ENCODE results near the gene ABCA4.
"Not testable (repeated sequence)": the region's sequence is repeated elsewhere in the genome, so short reads cannot be mapped to it uniquely, and the experiment has no call there.

ABCA4 gene

DNA sequence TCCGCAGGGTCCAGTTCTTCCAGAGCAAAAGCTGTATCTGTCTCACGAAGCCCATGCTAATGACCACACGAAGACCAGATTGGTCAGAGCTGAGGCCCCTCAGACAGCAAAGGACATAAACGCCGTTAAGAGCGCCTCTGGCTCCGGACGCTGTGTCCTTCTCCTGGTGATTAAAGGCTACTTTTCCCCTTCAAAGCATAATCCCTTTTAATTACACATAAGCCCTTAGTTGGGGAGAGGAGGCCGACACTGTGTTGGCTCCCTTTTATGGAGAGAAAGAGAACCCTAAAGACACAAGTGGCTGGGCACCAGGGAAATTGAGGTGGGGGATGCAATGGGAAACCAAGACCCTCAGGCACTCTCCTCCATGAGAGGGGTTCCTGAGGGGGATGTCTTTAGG lies at the start of gene ABCA4:
Gene ABCA4 (minus strand): TSS at position 158 of the 400 bp plus-strand sequence. CDS start 103 bp downstream, at position 55.
- no peak within 1 kb of the TSS for H3K27ac ChIP-seq
- no peak within 1 kb of the TSS for H3K4me2 ChIP-seq (ENCODE audit: low read length)
- H3K9ac ChIP-seq: no peak within 1 kb of the TSS
- H3K79me2 ChIP-seq: no peaks in the 10 kb centered on the region
- H3K27me3 ChIP-seq (ENCODE audit: control insufficient read depth, insufficient read depth, low read length): no peaks in the 10 kb centered on the region
- H3K9me3 ChIP-seq (ENCODE audit: control insufficient read depth, low read length): no peaks in the 10 kb centered on the region
- TF ChIP-seq, protein P1, sequence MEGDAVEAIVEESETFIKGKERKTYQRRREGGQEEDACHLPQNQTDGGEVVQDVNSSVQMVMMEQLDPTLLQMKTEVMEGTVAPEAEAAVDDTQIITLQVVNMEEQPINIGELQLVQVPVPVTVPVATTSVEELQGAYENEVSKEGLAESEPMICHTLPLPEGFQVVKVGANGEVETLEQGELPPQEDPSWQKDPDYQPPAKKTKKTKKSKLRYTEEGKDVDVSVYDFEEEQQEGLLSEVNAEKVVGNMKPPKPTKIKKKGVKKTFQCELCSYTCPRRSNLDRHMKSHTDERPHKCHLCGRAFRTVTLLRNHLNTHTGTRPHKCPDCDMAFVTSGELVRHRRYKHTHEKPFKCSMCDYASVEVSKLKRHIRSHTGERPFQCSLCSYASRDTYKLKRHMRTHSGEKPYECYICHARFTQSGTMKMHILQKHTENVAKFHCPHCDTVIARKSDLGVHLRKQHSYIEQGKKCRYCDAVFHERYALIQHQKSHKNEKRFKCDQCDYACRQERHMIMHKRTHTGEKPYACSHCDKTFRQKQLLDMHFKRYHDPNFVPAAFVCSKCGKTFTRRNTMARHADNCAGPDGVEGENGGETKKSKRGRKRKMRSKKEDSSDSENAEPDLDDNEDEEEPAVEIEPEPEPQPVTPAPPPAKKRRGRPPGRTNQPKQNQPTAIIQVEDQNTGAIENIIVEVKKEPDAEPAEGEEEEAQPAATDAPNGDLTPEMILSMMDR (IDR thresholded peaks at IDR 0.05): no peak
- H3K36me3 ChIP-seq (ENCODE audit: control insufficient read depth, insufficient read depth, low read length): no peaks in the 10 kb centered on the region
- no peak within 1 kb of the TSS for H2AFZ ChIP-seq
- no peaks in the 10 kb centered on the region for H3K4me1 ChIP-seq
- no peak within 1 kb of the TSS for H3K4me3 ChIP-seq (ENCODE audit: low read depth, low read length)

- TF ChIP-seq, protein P1 (IDR thresholded peaks at IDR 0.05): no peak
- H3K4me2 ChIP-seq (ENCODE audit: low read length): no peak overlapping the region
- H3K27ac ChIP-seq: no peak overlapping the region
- H3K4me3 ChIP-seq (ENCODE audit: low read depth, low read length): no peak overlapping the region
- no peaks in the 10 kb centered on the region for H3K27me3 ChIP-seq (ENCODE audit: control insufficient read depth, insufficient read depth, low read length)
- no peak overlapping the region for H2AFZ ChIP-seq
- H3K9ac ChIP-seq: no peak overlapping the region
- no peaks in the 10 kb centered on the region for H3K4me1 ChIP-seq
- H3K36me3 ChIP-seq (ENCODE audit: control insufficient read depth, insufficient read depth, low read length): no peaks in the 10 kb centered on the region
- H3K9me3 ChIP-seq (ENCODE audit: control insufficient read depth, low read length): no peaks in the 10 kb centered on the region
- H3K79me2 ChIP-seq: no peaks in the 10 kb centered on the region
Measured at GRCh38 chr1:94169126-94169525, 48.2 kb upstream of the ABCA4 start.

DNA sequence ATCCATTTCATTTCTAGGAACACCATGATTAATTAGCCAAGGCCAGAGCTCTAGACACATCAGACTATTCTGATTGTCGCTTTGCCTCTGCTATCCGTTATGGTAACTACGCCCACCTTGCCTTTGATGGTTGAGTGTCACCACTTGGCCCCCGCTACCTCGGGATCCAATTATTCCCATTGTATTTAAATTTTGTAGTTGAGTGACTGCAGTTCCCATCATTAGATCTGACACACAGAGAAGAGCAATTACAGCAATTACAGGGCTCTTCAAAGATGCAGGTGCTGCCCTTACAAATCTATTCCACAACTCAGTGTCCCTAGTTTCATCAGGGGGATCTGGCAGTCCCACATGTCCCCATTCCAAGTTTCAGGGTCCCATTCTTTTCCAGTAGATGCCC lies 44.9 kb upstream of the ABCA4 start:
- Histone ChIP-seq H3K27me3 (ENCODE audit: control insufficient read depth, insufficient read depth, low read length) (no peaks in the 10 kb centered on the region), H3K9me3 (ENCODE audit: control insufficient read depth, low read length) (no peaks in the 10 kb centered on the region), H2AFZ (no peak overlapping the region), H3K79me2 (no peaks in the 10 kb centered on the region), H3K27ac (no peak overlapping the region), H3K4me1 (no peaks in the 10 kb centered on the region), H3K9ac (no peak overlapping the region), H3K4me3 (ENCODE audit: low read depth, low read length) (no peak overlapping the region), H3K36me3 (ENCODE audit: control insufficient read depth, insufficient read depth, low read length) (no peaks in the 10 kb centered on the region), H3K4me2 (ENCODE audit: low read length) (no peak overlapping the region)
- TF ChIP-seq, protein P1 (IDR thresholded peaks at IDR 0.05): no peak

GRCh38 chr1:94164885-94165284 lies 43.9 kb upstream of the ABCA4 start:
- H3K9ac ChIP-seq; H3K4me1 ChIP-seq; H3K27me3 ChIP-seq (ENCODE audit: control insufficient read depth, insufficient read depth, low read length); H3K36me3 ChIP-seq (ENCODE audit: control insufficient read depth, insufficient read depth, low read length); H2AFZ ChIP-seq; H3K79me2 ChIP-seq; H3K9me3 ChIP-seq (ENCODE audit: control insufficient read depth, low read length); H3K4me2 ChIP-seq (ENCODE audit: low read length); H3K4me3 ChIP-seq (ENCODE audit: low read depth, low read length); H3K27ac ChIP-seq: not testable (repeated sequence)

- H3K79me2 ChIP-seq, H3K4me1 ChIP-seq, H2AFZ ChIP-seq: not testable (repeated sequence)
Measured at GRCh38 chr1:94164121-94164520, 43.2 kb upstream of the ABCA4 start.

GRCh38 chr1:94163249-94163648 lies 42.3 kb upstream of the ABCA4 start:
- not testable (repeated sequence) for H3K36me3 ChIP-seq (ENCODE audit: control insufficient read depth, insufficient read depth, low read length); H3K9me3 ChIP-seq (ENCODE audit: control insufficient read depth, low read length); H3K4me3 ChIP-seq (ENCODE audit: low read depth, low read length)

More at GRCh38 chr1:94164121-94164520, 43.2 kb upstream of the ABCA4 start:
- not testable (repeated sequence) for H3K27ac ChIP-seq; H3K4me3 ChIP-seq (ENCODE audit: low read depth, low read length); H3K9me3 ChIP-seq (ENCODE audit: control insufficient read depth, low read length); H3K27me3 ChIP-seq (ENCODE audit: control insufficient read depth, insufficient read depth, low read length); H3K4me2 ChIP-seq (ENCODE audit: low read length); H3K9ac ChIP-seq; H3K36me3 ChIP-seq (ENCODE audit: control insufficient read depth, insufficient read depth, low read length)

More at GRCh38 chr1:94163249-94163648, 42.3 kb upstream of the ABCA4 start:
- H3K27ac ChIP-seq; H3K4me2 ChIP-seq (ENCODE audit: low read length); H2AFZ ChIP-seq; H3K9ac ChIP-seq; H3K4me1 ChIP-seq; H3K27me3 ChIP-seq (ENCODE audit: control insufficient read depth, insufficient read depth, low read length); H3K79me2 ChIP-seq: not testable (repeated sequence)
